HepG2 (cell line): ENCODE measurements around the gene SPTSSA. TPM values are rescaled to one million over a fixed set of nuclear protein-coding genes. Genes with fewer than 3 reads are reported as not detected.

Source experiments
- DRAP1 ChIP-seq: IDR thresholded peaks from 2 replicates; pipeline ENCODE4 v1.6.1; 2016; ENCODE audit warnings: missing genetic modification reagents, missing compliant biosample characterization
- HNF1A ChIP-seq, 2 experiments: sonication (generic) in 1 of 2; formaldehyde crosslinking in 1 of 2; IDR thresholded peaks; 2 replicates each; pipeline versions ENCODE4 v1.4.0 to v1.6.1; 2016 to 2020; ENCODE audit warnings: borderline replicate concordance in 1 of 2, low read depth in 1 of 2, mild to moderate bottlenecking in 1 of 2, missing genetic modification reagents in 1 of 2
- MED1 ChIP-seq: sonication (generic); formaldehyde crosslinking; IDR thresholded peaks from 2 replicates; pipeline ENCODE4 v1.4.0; 2020; ENCODE audit warnings: missing genetic modification reagents
- MIXL1 ChIP-seq: IDR thresholded peaks from 2 replicates; pipeline ENCODE4 v1.6.1; 2016
- REXO4 ChIP-seq: sonication (generic); formaldehyde crosslinking; IDR thresholded peaks from 2 replicates; pipeline ENCODE4 v1.8.0; 2022; ENCODE audit warnings: missing genetic modification reagents, mild to moderate bottlenecking, borderline replicate concordance
- STAG1 ChIP-seq: sonication (generic); formaldehyde crosslinking; IDR thresholded peaks from 2 replicates; pipeline ENCODE4 v1.4.0; 2020; ENCODE audit warnings: missing genetic modification reagents
- ZNF256 ChIP-seq: sonication (generic); formaldehyde crosslinking; conservative IDR thresholded peaks from 2 replicates; pipeline ENCODE4 v1.4.0; 2020; ENCODE audit warnings: missing genetic modification reagents
- ZNF274 ChIP-seq: sonication (generic); formaldehyde crosslinking; IDR thresholded peaks from 2 replicates; pipeline ENCODE4 v1.5.1; 2020; ENCODE audit warnings: mild to moderate bottlenecking, missing genetic modification reagents
- ZNF780A ChIP-seq: sonication (generic); formaldehyde crosslinking; IDR thresholded peaks from 2 replicates; pipeline ENCODE4 v1.8.0; 2022; ENCODE audit warnings: mild to moderate bottlenecking, missing genetic modification reagents, moderate library complexity
- polyA plus RNA-seq, 8 experiments: library from polyadenylated mRNA; depleted of rRNA in 3 of 8; stranded (reverse) in 7 of 8; unstranded in 1 of 8; fragments of >200 nt; fragmentation: Illumina TruSeq in 4 of 8; extraction: Trizol in 4 of 8; gene quantifications; 2 replicates each; pipeline versions ENCODE4 v1.2.1 to v1.2.3, GENCODE V29; 2011 to 2016; ENCODE audit warnings: low read depth in 4 of 8, missing spikeins in 1 of 8, mixed read lengths in 1 of 8; ENCODE audit not compliant: insufficient read depth in 1 of 8
- total RNA-seq, 5 experiments: library from RNA; depleted of rRNA; stranded (reverse); fragments of >200 nt; fragmentation: Illumina TruSeq; extraction: Trizol; gene quantifications; 2 replicates each; pipeline ENCODE4 v1.2.3, GENCODE V29; 2016; ENCODE audit warnings: low read depth in 1 of 5
- TF ChIP-seq, protein P1 (sequence below): sonication (generic); formaldehyde crosslinking; IDR thresholded peaks from 2 replicates; pipeline ENCODE4 v1.5.0; 2020; ENCODE audit warnings: missing genetic modification reagents
- TF ChIP-seq, protein P2 (sequence below): sonication (generic); formaldehyde crosslinking; IDR thresholded peaks from 2 replicates; pipeline ENCODE4 v1.8.0; 2022; ENCODE audit warnings: mild to moderate bottlenecking, missing genetic modification reagents, moderate library complexity
- TF ChIP-seq, protein P3 (sequence below): sonication (generic); formaldehyde crosslinking; IDR thresholded peaks from 2 replicates; pipeline ENCODE4 v1.4.0; 2020; ENCODE audit warnings: missing genetic modification reagents
- TF ChIP-seq, protein P4 (sequence below): sonication (generic); IDR thresholded peaks from 2 replicates; pipeline ENCODE4 v1.6.1; 2016; ENCODE audit warnings: low read depth, borderline replicate concordance
- TF ChIP-seq, protein P5 (sequence below): sonication (generic); formaldehyde crosslinking; IDR thresholded peaks from 2 replicates; pipeline ENCODE4 v1.5.0; 2020; ENCODE audit warnings: mild to moderate bottlenecking, missing genetic modification reagents

Gene SPTSSA
- total and polyA plus RNA-seq, 2 of the 13 experiments (the other 11 are each of a cell fraction or from before 2014, with no cell fraction given), result 19.1 to 86.1 TPM

DNA sequence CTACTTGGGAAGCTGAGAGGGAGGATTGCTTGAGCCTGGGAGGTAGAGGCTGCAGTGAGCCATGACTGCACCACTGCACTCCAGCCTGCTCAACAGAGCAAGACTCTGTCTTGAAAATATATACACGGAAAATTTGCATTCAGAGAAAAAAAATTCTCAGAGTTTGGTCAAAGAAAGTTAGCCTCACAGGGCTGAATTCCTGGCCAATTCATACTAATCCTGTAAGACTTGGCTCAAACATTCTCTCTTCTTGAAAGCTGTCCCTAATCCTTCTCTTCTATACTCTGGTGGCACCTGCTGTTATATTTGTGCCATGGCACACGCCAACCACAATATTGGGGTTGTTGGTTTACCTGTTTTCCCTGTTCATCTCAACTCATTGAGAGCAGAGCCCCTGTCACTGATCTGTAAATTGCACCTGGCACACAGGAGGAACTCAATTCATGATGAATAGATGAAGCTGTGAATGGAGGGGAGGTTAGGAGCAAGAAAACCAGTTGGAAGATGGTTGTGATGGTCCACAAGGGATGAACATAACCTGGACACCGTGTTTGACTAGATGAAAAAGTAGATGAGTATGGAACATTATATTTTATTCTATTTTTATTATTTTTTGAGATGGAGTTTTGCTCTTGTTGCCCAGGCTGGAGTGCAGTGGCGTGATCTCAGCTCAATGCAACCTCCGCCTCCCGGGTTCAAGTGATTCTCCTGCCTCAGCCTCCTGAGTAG lies 36.8 kb upstream of the SPTSSA start (continued):
- TF ChIP-seq MED1 (CRISPR knock-in tag) (no peak), STAG1 (CRISPR knock-in tag) (peak; percentile 99), ZNF274 (CRISPR knock-in tag) (no peak), MIXL1 (CRISPR knock-in tag) (peak; percentile 73; the same call in 1 of the 2 replicates), ZNF780A (no peak), ZNF256 (CRISPR knock-in tag) (no peak), HNF1A (IDR thresholded peaks at IDR 0.05; ENCODE audit: low read depth) (no peak), HNF1A (CRISPR knock-in tag; IDR thresholded peaks at IDR 0.05; ENCODE audit: borderline replicate concordance) (no peak), DRAP1 (no peak), REXO4 (no peak)
- TF ChIP-seq, protein P1, sequence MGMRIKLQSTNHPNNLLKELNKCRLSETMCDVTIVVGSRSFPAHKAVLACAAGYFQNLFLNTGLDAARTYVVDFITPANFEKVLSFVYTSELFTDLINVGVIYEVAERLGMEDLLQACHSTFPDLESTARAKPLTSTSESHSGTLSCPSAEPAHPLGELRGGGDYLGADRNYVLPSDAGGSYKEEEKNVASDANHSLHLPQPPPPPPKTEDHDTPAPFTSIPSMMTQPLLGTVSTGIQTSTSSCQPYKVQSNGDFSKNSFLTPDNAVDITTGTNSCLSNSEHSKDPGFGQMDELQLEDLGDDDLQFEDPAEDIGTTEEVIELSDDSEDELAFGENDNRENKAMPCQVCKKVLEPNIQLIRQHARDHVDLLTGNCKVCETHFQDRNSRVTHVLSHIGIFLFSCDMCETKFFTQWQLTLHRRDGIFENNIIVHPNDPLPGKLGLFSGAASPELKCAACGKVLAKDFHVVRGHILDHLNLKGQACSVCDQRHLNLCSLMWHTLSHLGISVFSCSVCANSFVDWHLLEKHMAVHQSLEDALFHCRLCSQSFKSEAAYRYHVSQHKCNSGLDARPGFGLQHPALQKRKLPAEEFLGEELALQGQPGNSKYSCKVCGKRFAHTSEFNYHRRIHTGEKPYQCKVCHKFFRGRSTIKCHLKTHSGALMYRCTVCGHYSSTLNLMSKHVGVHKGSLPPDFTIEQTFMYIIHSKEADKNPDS (CRISPR knock-in tag), result no peak
- TF ChIP-seq, protein P2, sequence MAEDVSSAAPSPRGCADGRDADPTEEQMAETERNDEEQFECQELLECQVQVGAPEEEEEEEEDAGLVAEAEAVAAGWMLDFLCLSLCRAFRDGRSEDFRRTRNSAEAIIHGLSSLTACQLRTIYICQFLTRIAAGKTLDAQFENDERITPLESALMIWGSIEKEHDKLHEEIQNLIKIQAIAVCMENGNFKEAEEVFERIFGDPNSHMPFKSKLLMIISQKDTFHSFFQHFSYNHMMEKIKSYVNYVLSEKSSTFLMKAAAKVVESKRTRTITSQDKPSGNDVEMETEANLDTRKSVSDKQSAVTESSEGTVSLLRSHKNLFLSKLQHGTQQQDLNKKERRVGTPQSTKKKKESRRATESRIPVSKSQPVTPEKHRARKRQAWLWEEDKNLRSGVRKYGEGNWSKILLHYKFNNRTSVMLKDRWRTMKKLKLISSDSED (CRISPR knock-in tag), result no peak
- TF ChIP-seq, protein P3, sequence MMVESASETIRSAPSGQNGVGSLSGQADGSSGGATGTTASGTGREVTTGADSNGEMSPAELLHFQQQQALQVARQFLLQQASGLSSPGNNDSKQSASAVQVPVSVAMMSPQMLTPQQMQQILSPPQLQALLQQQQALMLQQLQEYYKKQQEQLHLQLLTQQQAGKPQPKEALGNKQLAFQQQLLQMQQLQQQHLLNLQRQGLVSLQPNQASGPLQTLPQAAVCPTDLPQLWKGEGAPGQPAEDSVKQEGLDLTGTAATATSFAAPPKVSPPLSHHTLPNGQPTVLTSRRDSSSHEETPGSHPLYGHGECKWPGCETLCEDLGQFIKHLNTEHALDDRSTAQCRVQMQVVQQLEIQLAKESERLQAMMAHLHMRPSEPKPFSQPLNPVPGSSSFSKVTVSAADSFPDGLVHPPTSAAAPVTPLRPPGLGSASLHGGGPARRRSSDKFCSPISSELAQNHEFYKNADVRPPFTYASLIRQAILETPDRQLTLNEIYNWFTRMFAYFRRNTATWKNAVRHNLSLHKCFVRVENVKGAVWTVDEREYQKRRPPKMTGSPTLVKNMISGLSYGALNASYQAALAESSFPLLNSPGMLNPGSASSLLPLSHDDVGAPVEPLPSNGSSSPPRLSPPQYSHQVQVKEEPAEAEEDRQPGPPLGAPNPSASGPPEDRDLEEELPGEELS (CRISPR knock-in tag), result no peak
- TF ChIP-seq, protein P4, sequence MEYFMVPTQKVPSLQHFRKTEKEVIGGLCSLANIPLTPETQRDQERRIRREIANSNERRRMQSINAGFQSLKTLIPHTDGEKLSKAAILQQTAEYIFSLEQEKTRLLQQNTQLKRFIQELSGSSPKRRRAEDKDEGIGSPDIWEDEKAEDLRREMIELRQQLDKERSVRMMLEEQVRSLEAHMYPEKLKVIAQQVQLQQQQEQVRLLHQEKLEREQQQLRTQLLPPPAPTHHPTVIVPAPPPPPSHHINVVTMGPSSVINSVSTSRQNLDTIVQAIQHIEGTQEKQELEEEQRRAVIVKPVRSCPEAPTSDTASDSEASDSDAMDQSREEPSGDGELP, result no peak
- TF ChIP-seq, protein P5, sequence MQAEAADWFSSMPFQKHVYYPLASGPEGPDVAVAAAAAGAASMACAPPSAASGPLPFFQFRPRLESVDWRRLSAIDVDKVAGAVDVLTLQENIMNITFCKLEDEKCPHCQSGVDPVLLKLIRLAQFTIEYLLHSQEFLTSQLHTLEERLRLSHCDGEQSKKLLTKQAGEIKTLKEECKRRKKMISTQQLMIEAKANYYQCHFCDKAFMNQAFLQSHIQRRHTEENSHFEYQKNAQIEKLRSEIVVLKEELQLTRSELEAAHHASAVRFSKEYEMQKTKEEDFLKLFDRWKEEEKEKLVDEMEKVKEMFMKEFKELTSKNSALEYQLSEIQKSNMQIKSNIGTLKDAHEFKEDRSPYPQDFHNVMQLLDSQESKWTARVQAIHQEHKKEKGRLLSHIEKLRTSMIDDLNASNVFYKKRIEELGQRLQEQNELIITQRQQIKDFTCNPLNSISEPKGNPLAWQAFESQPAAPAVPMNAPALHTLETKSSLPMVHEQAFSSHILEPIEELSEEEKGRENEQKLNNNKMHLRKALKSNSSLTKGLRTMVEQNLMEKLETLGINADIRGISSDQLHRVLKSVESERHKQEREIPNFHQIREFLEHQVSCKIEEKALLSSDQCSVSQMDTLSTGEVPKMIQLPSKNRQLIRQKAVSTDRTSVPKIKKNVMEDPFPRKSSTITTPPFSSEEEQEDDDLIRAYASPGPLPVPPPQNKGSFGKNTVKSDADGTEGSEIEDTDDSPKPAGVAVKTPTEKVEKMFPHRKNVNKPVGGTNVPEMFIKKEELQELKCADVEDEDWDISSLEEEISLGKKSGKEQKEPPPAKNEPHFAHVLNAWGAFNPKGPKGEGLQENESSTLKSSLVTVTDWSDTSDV (CRISPR knock-in tag), result no peak
